Prostate gland (tissue), 2 donors: ENCODE measurements around the gene LDB2.

Experiments
- POLR2A ChIP-seq: fragments of 450-650 bp; IDR thresholded peaks from one replicate; pipeline ENCODE4 v1.6.1; 2016; ENCODE audit warnings: antibody characterized with exemption, mild to moderate bottlenecking
- TF ChIP-seq, protein P1 (sequence below), 4 experiments: fragments of 200-600 bp in 2 of 4; fragments of 450-650 bp in 2 of 4; sonication (generic) in 2 of 4; IDR thresholded peaks; 1 replicate in 3 of 4; 2 replicates in 1 of 4; pipeline ENCODE4 v1.5.1; 2016 to 2019; ENCODE audit warnings: antibody characterized with exemption in 4 of 4, mild to moderate bottlenecking in 2 of 4, moderate library complexity in 2 of 4

DNA sequence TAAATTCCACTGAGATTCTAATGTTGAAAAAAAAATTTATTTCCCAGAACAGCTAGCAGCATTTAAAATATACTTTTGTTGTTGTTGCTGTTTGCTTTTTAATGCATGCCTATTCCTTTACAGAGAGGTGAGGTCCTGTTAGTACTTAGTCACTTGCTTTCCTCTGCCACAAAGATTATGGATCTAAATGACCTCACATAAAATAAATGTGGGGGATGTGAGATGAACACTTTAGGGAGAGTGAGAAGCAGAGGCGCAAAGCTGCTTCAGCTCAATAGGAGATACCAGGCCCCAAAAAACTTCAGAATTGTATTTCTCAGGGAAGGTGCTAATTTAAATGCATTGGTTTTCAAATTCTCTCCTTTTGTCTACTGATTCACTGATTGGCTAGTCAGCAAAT lies 4.0 kb downstream of the LDB2 start:
- TF ChIP-seq, protein P1, sequence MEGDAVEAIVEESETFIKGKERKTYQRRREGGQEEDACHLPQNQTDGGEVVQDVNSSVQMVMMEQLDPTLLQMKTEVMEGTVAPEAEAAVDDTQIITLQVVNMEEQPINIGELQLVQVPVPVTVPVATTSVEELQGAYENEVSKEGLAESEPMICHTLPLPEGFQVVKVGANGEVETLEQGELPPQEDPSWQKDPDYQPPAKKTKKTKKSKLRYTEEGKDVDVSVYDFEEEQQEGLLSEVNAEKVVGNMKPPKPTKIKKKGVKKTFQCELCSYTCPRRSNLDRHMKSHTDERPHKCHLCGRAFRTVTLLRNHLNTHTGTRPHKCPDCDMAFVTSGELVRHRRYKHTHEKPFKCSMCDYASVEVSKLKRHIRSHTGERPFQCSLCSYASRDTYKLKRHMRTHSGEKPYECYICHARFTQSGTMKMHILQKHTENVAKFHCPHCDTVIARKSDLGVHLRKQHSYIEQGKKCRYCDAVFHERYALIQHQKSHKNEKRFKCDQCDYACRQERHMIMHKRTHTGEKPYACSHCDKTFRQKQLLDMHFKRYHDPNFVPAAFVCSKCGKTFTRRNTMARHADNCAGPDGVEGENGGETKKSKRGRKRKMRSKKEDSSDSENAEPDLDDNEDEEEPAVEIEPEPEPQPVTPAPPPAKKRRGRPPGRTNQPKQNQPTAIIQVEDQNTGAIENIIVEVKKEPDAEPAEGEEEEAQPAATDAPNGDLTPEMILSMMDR (IDR thresholded peaks at IDR 0.05), result no peak
- TF ChIP-seq POLR2A, result no peak
